NCI-H2196 (cell line): ENCODE results near the gene RBP4.
A peak's percentile ranks its signal among the peaks of the same experiment; 100 is the strongest.
"Not testable (repeated sequence)": the region's sequence is repeated elsewhere in the genome, so short reads cannot be mapped to it uniquely, and the experiment has no call there.

Source experiments
- DNase-seq: peaks from one replicate; lab custom pipeline; 2025; ENCODE audit not compliant: unreplicated experiment; lab: John Stamatoyannopoulos, UW

RBP4 gene

DNA sequence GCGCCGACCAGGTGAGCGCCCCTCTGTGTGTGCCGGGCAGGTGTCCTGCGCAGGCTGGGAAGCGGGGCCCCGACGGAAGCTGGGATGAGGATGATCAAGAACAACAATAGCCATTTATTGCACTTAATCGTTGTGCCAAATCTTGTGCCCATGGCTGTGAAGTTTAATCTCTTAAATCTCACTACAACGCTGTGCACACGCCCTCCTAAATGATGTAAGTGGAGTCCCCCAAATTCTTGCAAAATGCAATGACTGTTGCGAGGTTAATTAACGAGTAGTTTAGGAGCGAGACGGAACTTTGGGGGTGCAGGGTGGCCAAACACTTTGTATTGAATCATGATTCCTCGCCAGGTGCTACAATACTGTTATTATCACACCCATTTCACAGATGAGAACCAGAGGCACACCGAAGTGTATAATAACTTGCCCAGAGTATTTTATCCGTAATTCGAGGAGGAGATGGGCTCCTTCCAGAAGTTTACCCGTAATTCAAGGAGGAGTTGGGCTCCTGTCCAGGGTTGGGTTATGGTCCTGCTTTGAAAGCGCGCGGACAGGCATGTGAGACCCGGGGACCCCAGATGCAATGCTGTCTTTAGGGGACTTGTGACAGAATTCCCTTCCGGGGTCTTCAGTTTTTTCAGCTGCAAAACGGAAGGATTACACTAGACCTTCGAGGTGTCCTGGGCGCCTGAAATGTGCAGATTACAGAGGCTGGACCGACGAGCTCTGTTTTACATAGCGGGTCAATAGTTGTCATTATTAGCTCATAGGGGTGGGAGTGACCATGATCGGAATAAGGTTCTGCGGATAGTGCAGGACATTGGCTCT, 33.5 kb downstream of the RBP4 start:
- DNase-seq, result no peak

DNA sequence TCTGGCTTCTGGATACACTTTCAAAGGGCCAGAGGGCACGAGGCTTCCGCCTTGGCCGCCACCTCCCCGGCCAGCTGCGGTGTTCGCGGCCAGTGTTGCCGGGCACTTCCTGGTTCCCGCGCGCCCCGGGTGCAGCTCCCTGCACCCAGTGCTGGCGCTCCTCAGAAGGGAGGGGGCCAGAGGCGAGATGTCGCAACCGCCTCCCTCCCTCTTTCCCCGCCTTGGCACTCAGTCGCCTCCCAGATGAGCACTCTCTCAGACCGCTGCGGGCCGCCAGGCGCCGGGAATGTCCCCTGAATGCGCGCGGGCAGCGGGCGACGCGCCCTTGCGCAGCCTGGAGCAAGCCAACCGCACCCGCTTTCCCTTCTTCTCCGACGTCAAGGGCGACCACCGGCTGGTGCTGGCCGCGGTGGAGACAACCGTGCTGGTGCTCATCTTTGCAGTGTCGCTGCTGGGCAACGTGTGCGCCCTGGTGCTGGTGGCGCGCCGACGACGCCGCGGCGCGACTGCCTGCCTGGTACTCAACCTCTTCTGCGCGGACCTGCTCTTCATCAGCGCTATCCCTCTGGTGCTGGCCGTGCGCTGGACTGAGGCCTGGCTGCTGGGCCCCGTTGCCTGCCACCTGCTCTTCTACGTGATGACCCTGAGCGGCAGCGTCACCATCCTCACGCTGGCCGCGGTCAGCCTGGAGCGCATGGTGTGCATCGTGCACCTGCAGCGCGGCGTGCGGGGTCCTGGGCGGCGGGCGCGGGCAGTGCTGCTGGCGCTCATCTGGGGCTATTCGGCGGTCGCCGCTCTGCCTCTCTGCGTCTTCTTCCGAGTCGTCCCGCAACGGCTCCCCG, 34.4 kb downstream of the RBP4 start, which contains the start of gene FFAR4:
FFAR4 (plus strand) TSS at position 231 of the 842 bp plus-strand sequence; CDS start at position 287, 56 bp downstream.
- peak; percentile 42 for DNase-seq

DNA sequence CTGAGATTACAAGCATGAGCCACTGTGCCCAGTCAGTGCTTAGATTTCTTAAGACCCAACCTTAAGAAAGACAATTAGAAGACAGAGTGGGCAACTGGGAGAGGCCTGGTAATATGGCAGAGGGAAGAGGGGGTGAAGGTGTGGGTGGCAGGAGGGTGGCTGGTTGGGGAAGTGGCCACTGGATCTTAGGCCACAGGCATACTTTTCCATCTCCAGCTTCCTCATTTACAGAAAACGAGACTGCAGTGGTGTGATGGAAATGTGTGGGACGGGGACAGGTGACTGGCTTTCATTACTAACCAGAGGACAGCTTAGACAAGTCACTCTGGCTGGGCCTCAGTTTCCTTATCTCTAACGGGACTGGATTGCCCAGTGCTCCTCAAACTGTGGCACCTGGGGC, 35.6 kb downstream of the RBP4 start:
- DNase-seq, result no peak

DNA sequence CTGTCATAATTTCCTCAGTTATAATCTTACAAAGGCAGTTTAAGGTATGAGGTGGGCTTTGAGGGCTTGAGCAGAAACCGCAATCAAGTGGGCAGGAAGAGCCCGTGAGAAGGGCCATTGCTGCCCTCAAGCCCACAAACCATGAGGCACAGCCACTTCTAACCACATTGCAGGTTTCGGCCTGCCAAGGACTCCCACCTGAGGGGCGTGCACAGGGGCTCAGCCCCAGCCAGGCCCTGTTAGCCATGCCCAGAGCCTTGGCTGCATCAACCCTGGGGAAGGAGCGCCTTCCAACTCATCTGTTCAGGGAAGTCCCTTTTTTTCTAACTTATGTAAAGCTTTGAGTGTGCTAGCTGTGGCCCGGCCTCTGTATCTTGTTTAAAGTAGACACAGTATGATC, 40.5 kb downstream of the RBP4 start:
- no peak for DNase-seq

DNA sequence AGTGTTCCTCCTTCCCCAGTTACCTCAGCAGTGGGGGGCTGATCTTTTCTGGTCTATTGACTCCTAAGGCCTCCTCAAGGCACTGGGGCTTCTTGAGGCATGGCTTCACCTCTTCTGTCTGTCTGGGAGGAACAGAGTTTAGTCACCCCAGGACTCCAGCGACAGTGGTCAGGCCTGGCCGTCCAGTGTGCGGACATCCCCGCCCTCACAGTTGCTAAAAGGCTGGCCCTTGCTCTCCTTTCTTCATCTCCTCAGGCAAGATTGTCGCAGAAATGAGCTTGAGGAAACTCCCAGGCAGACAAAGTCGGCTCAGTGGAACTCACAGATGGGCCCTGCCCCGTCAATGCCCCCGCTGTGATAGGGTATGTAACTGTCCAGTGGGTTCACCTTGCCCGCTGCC, 41.5 kb downstream of the RBP4 start:
- DNase-seq, result no peak

DNA sequence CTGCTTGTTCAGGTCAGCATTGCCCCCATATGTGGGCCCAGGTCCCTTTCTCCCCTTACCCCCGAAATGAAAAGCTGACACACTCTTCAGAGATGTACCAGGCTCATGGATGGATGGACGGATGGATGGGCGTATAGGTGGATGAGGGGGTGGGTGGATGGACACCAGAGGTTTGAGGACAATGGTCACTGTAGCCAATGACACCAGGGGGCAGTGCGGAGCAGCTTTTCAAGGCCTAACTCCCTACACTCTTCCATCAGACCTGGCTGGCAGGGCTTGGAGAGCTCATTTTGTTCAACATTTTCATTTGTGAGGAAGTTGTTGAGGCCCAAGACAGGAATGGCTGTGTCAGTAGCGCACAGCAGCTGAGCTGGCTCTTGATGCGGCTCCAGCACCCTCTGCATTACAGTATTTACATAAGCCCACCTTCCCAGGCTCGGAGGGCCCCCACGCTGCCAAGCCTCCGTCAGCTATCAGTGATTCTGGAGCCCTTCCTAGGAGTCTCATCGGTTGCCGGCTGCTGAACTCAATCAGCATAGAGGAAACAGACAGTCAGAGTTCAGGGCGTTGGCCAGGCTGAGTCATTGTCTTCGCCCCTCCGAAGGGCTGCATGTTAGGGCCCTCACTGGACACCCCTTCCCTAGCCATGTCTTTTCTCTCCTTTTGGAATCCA, 46.1 kb downstream of the RBP4 start:
- peak; percentile 47 for DNase-seq

DNA sequence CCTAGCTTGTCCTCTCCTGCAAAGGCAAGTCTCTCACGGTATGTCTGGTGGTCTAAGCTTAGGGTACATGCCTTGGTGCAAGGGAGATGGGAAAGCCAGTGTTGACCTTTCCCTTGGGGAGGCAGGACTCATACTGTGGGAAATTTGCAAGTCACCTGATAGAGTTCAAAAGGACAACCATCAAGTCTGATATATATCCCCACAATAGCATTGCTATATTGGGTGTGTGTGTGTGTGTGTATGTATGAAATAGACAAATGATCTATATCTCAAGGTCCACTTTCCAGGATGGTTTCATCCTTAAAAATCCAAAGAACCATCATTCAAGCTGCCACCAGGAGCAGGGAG, 46.7 kb downstream of the RBP4 start:
- DNase-seq, result no peak

DNA sequence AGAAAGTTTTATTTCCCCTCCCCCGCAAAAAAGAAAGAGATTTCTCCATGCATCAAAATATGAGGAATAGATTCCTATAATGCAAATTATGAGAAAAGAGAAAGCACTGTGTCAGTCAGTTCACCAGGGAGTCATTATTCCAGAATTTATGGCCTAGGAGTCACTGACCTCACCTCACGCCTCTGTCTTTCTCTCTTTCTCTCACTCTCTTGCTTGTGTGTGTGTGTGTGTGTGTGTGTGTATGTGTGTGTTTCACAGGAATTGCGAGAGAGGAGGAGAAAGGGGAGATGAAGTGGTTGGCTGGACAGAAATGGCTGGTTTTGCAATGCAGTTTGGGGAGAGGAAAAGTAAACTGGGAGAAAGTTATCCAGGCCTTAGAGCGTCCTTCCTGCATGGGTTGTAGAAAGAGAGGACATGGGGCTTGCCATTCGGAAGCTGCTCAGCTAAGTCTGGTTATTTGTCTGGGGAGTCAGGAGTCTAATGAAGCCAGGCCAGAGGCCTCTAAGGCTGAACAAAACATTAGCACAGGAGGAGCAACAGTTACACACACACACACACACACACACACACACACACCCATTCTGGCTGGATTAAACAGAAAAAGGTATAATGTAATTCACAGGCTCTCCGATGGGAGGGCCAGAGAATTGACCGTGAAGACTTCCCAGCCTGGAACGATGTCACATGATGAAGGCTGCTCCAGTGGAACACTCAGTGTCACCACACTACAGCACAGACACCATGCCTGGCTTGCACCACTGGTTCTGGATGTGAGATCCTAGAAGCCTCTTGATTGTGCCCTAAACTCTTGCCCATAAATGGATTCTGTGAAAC, 47.3 kb downstream of the RBP4 start:
- DNase-seq, result no peak

DNA sequence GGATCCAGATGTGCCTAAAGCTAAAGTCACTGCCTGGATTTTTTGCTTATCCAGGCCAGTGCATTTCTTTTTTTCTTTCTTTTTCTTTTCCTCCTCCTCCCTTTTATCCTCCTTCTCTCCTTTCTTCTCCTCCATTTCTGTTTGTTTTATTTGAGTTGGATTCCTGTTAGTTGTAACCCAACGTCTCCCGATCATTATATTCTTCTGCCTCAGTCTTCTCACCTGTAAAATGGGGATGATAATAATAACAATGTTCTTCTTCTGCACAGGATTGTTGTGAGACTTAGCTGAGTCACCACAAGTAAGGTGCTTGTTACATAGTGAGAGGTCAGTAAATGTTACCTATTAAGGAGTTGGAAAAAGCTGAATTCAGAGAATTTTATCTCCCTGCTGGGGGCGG, 48.3 kb downstream of the RBP4 start:
- DNase-seq, result no peak

DNA sequence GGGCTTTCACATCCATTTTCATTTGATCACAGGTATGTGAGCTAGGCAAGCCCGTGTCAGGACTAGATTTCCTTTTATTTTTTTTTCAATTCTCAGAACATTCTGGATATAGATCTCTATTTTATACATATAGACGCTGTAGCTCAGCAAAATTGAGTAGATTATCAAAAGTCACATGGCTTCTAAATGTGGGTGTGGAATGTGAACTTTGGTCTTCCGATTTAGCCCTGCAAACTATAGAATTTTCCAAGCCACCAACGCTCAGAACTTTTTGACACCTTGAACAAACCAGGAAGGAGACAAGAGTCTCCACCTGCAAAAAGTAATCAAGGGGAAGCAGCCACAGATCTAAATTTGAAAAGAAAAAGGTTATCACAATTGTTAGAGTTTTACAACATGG, 50.4 kb downstream of the RBP4 start:
- DNase-seq, result no peak

DNA sequence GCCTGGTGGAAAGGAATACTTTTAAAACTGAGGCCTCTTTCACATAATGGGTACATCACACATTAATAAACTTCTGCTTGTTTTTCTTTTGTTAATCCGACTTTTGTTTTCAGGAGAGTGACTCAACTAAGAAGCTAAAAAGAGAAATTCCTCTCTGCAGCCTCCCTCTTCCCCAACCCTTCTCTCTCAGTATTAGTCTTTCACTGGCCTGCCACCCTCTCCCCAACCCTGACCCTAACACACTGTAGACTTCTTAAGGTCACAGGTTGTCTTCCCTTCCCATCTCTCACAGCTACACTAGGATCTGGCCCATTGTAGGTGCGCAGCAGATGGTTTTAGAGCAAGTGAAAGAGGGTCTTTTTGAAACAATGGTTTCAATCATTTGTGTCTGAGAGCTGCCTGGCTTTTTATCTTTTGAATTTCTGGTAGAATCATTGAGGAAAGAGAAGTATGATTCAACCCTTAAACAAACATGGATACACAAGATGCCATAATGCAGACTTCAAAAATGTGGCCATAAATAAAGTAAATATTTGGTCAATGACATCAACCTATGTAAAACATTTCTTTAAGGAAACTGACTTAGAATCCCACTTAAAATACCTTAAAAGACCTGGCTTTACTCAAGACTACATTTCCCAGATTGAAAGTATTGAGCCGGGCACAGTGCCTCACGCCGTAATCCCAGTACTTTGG, 52.5 kb downstream of the RBP4 start:
- DNase-seq, result no peak

DNA sequence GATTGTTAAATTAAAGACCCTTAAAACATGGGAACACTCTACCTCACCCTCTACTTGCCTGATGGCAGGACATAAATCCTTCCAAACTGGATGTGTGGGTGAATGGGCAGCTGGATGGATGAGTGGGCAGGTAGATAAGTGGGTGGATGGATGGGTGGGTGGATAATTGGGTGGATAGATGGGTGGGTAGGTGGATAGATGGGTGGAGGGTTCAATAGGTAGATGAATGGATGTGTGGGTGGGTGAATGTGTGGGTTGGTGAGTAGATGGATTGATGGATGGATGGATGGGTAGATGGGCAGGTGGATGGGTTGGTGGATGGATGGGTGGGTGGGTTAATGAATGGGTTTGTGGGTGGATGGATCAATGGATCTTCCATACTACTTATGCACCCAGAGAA, 53.5 kb downstream of the RBP4 start:
- DNase-seq, result no peak

DNA sequence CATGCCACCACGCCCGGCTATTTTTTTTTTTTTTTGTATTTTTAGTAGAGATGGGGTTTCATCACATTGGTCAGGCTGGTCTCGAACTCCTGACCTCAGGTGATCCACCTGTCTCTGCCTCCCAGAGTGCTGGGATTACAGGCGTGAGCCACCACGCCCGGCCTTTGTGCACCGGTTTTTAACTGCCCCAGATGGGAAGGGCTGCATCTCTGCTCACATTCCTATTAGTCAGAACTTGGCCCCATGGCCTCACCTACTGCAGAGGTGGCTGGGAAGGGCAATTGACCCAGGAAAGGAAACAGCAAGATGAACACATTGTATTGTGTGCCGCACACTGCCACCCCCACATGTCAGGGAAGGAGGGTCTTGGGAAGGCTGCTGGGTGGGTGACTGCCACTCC, 54.0 kb downstream of the RBP4 start:
- DNase-seq, result not testable (repeated sequence)

DNA sequence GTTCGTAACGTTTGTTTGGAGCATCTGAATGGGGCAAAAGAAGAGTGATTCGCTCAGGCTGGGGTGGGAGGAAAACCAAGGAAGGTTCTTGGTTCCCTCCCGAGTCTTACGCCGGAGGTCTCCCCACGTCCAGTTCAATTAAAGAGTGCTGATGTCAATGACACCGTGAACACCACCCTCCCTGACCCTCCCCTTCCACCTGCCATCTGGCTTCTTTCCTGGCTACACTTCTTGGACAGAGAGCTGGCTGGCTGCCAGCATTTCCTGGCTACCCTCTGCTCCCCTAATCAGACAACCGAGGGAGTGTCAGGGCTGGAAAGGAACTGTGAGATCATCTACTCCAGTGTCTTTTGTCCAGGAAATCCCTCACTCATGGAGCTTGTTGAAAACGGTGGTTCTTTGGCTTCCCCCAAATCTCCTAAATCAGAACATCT, 58.7 kb downstream of the RBP4 start:
- peak; percentile 26 for DNase-seq
